ENCODE measurements around the gene CLK1.

The CLK1 gene

DNA sequence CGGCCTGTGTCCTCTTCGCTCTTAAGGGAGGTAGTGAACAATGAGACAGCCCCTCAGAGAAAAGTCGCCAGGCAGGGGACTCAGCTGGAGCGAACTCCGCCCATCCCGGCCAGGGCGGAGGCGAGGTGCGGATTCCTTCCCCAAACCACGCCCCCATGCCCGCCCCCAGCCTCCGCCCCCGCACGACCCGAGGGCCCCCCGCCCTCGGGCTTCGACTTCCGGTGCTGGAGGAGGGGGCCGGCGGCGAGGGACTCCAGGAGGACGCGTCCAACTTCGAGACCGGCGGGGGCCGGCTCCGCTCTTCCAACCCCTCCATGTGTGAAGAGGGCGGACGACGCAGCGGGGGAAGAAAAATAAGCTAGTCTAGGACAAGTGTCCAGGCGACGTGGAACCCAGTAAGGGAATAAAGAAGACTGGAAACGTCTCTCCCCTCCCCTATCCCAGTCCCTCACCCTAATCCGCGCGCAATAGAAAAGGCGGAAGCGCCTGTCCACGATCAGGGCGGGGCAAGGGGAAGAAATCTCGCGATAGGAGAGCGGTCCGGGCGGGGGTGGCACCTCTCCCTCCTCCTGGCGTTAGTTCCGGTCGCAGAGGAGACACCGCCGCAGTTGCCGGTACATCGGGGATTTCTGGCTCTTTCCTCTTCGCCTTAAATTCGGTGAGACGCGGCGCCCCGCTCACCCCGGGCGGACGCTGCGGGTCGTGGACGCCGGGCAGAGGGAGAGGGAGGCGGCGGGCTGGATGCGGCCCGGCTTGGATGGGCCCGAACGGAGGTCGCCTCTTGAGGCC is 52.9 kb downstream of the CLK1 start, which contains the start of gene BZW1:
Gene BZW1, plus strand, starts transcription at position 578 of the 789 bp plus-strand sequence. CDS start 1,308 bp downstream, outside the sequence.
- peak; percentile 98 for DNase-seq (ENCODE audit: low spot score)

DNA sequence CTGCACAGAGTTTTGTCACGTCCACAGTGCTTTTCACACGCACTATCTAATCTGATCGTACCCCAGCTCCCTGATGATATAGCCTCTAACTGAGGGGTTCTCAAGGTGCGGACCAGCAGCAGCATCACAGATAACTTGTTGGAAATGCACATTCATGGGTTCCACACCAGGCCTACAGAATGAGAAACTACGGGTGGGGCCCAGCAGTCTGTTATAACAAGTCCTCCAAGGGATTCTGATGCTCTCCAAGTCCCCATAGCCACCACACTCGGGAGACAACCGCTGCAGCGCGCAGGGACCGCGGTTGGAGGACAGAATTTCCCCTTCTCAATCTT is 53.5 kb downstream of the CLK1 start:
- DNase-seq (ENCODE audit: low spot score), result no peak

DNA sequence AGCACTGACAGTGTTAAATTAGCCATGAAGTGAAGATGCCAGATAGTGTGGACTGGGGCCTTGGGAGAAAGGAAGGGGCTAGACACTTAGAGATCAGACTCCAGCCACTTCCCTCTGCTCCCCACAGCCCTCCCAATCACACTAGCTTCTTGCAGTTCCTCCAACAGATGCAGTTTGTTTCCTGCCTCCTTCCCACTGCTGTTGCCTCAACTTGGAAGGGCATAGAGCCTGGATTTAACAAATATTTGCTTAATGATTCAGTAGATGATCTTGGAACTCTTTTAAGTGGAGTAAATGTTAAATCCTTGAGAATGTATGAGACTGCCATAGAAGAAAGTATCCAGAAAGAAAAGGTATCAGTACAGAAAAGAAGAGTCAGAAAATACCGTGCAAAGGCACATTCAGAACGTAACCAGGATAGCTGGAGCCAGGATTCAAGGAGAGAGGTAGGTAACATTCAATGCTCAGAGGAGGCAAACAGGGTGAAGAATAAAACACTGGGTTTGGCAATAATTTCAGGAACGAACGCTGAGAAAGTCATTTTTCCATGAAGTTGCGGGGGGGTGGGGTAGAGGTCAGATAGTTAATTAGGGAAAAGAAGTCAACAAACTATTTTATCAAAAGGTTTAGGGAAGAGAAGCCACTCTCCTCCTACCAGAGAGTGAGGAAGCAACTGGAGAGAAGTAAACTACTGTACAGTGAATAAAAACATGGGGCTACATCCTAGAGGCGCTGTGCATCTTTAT is 54.0 kb downstream of the CLK1 start:
- no peak for DNase-seq (ENCODE audit: low spot score)

DNA sequence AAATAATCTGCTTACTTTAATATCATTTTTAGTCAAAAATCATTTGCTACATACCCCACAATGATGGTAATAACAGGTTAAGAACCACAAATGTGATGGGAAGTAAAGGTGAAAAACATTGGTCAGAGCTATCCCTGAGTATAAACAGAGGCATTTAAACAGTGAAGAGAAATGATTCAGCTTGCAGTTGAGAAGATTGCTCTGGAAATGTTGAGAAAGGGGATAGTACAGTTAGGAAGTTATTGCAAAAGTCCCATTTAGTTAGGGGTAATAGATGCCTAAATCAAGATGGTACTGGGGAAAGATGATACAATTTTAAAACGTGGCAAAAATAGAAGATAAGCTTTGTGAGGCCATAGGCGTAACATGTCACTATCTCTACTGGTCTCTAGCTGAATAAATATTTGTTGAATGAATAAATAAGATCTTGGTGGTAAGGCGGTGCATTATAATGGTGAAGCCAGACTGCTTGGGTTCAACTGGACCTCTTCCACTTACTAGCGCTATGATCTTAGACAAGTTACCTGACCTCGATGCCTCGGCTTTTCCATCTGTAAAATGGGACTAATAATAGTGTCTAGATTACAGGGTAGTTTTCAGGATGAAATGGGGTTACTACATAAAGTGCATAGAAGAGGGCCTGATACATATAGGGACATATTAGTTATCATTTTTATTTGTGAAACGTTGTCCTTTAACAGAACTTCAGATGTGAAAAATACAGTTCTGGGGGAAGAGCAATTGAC is 54.8 kb downstream of the CLK1 start:
- DNase-seq (ENCODE audit: low spot score), result no peak

Data from cerebellar cortex (tissue), 1 donor.